ENCODE results near the gene EDNRB. TPM values are rescaled to one million over a fixed set of nuclear protein-coding genes. Genes with fewer than 3 reads are reported as not detected.

Gene EDNRB
- total and polyA plus RNA-seq, 2 of the 8 experiments (the other 6 are each of a cell fraction or from before 2014, with no cell fraction given) = 15.8 to 73.2 TPM

DNA sequence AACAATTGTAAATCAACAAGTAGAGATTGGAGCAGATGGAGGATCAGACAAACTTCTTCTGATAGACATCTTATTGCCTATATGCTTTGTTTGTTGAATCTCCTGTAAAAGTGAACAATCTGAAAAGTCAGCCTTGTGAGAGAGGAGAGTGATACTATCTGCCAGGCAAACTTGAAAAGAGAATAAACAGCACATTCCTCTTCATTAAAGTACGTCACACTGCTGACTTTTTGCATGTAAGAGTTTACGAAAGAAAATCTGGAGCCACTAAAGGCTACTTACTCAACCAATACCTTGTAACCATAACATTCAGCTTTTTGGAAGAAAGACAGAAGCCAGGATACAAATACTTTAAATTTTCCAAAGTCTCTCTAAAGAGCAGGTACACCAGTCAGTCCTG is 42.5 kb downstream of the EDNRB start:
- Histone ChIP-seq H4K20me1 (replicated peaks in 1 of 2; ENCODE audit: control insufficient read depth in 1 of 2, insufficient read depth in 2 of 2, low read length in 2 of 2) (no peaks in the 10 kb centered on the region), H3K9ac (replicated peaks in 1 of 4; ENCODE audit: extremely low read depth in 1 of 4, low read depth in 3 of 4, low read length in 3 of 4) (no peak overlapping the region), H2AK5ac (ENCODE audit: low read depth, low read length) (no peak overlapping the region), H2BK20ac (ENCODE audit: low read length) (no peak overlapping the region), H2BK120ac (replicated peaks; ENCODE audit: low read depth, low read length) (no peak overlapping the region), H3K27ac (ENCODE audit: low read depth, low read length) (no peak overlapping the region), H3K23me2 (ENCODE audit: low read depth, low read length) (no peaks in the 10 kb centered on the region), H2BK5ac (ENCODE audit: low read depth, low read length) (no peak overlapping the region), H3K18ac (ENCODE audit: extremely low read depth, low read length) (no peak overlapping the region), H2BK15ac (ENCODE audit: low read length) (no peak overlapping the region), H4K5ac (ENCODE audit: insufficient read length, low read depth, low read length) (no peak overlapping the region), H3K79me2 (ENCODE audit: control insufficient read depth in 1 of 2, insufficient read depth in 2 of 2, low read length in 2 of 2) (no peaks in the 10 kb centered on the region), H4K91ac (replicated peaks; ENCODE audit: insufficient read length, low read length) (no peak overlapping the region), H3K79me1 (ENCODE audit: low read depth, low read length) (no peaks in the 10 kb centered on the region), H3K4ac (replicated peaks; ENCODE audit: insufficient read length, low read depth, low read length) (no peak overlapping the region), H3K14ac (ENCODE audit: insufficient read length) (no peak overlapping the region), H3K4me2 (ENCODE audit: insufficient read depth in 1 of 2, low read depth in 2 of 2, low read length in 2 of 2) (no peak overlapping the region), H3K27me3 (replicated peaks in 1 of 4; ENCODE audit: control insufficient read depth in 3 of 4, extremely low read depth in 1 of 4, insufficient read depth in 3 of 4, low read length in 3 of 4) (no peaks in the 10 kb centered on the region), H3K56ac (replicated peaks; ENCODE audit: insufficient read length, low read depth, low read length) (no peak overlapping the region), H2BK12ac (ENCODE audit: low read depth, low read length) (no peak overlapping the region), H3K9me3 (ENCODE audit: insufficient read depth in 2 of 2, low read depth in 1 of 2, low read length in 1 of 2) (no peaks in the 10 kb centered on the region), H3K36me3 (ENCODE audit: control insufficient read depth in 2 of 4, insufficient read depth in 4 of 4, low read length in 3 of 4) (no peaks in the 10 kb centered on the region; a peak in 1 of 8 replicates), H3K4me3 (ENCODE audit: extremely low read depth in 1 of 4, insufficient read depth in 2 of 4, low read depth in 3 of 4, low read length in 4 of 4) (no peak overlapping the region), H3K4me1 (replicated peaks in 1 of 4; ENCODE audit: control insufficient read depth in 3 of 4, insufficient read depth in 4 of 4, low read length in 3 of 4) (no peaks in the 10 kb centered on the region), H2AFZ (ENCODE audit: low read length) (peak overlapping the region; percentile 68), H3K23ac (ENCODE audit: insufficient read length) (no peak overlapping the region), H4K8ac (ENCODE audit: extremely low read depth, insufficient read depth, low read length) (no peak overlapping the region)
- POLR2A ChIA-PET (ENCODE audit: partially characterized antibody) = no interaction called here
- CTCF ChIA-PET (ENCODE audit: partially characterized antibody) = no interaction called here
- DNase-seq (ENCODE audit: low read depth in 1 of 2, low spot score in 2 of 2) (no peak), FAIRE-seq (no peak)
- WGBS, 2 experiments (ENCODE audit: extremely low coverage in 1 of 2, insufficient coverage in 1 of 2, insufficient read length in 1 of 2, insufficient replicate concordance in 2 of 2, low coverage in 1 of 2, low lambda C conversion rate in 2 of 2, missing lambda C conversion rate in 1 of 2) = 87% methylated on average over 2 of the region's 2 CpGs; no CpG with 5 or more reads in 1 of the 2 experiments
- TF ChIP-seq YY1 (IDR thresholded peaks at IDR 0.05; ENCODE audit: low read depth, low read length) (no peak), RNF2 (IDR thresholded peaks at IDR 0.05; ENCODE audit: borderline replicate concordance, low read depth, low read length, missing control alignments, poor library complexity, severe bottlenecking) (no peak), SP2 (IDR thresholded peaks at IDR 0.05; ENCODE audit: low read length) (no peak), TAF1 (IDR thresholded peaks at IDR 0.05; ENCODE audit: low read depth, low read length) (no peak), FOSL1 (IDR thresholded peaks at IDR 0.05; ENCODE audit: insufficient read depth, low read depth, low read length) (no peak), POU5F1 (IDR thresholded peaks at IDR 0.05; ENCODE audit: low read depth, low read length) (no peak), CBX8 (IDR thresholded peaks at IDR 0.05; ENCODE audit: borderline replicate concordance, low read depth, low read length) (no peak), TEAD4 (IDR thresholded peaks at IDR 0.05; ENCODE audit: low read depth, low read length) (no peak), ZNF274 (IDR thresholded peaks at IDR 0.05; ENCODE audit: borderline replicate concordance, extremely low read depth, low read length) (no peak), SUZ12 (IDR thresholded peaks at IDR 0.05; ENCODE audit: low read length) (no peak), ASH2L (IDR thresholded peaks at IDR 0.05; ENCODE audit: low read length) (no peak), RFX5 (IDR thresholded peaks at IDR 0.05; ENCODE audit: borderline replicate concordance, low read depth, low read length) (no peak), CHD2 (IDR thresholded peaks at IDR 0.05; ENCODE audit: low read length) (no peak), BACH1 (IDR thresholded peaks at IDR 0.05; ENCODE audit: low read length) (no peak), MAFK (IDR thresholded peaks at IDR 0.05; ENCODE audit: low read depth, low read length) (no peak)
- TF ChIP-seq, protein P1, sequence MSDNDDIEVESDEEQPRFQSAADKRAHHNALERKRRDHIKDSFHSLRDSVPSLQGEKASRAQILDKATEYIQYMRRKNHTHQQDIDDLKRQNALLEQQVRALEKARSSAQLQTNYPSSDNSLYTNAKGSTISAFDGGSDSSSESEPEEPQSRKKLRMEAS (IDR thresholded peaks at IDR 0.05) = no peak

Data from H1 (cell line).